HEK293 (cell line): ENCODE measurements around the gene FPR1.
"Not testable (repeated sequence)": the region's sequence is repeated elsewhere in the genome, so short reads cannot be mapped to it uniquely, and the experiment has no call there.

Experiments
- CTCF ChIA-PET: fragments of 350-600 bp; formaldehyde crosslinking; extraction: SDS; loops from one replicate; lab custom pipeline; 2021; ENCODE audit warnings: antibody characterized with exemption; lab: Yijun Ruan, JAX
- POLR2A ChIA-PET: fragments of 300-600 bp; formaldehyde crosslinking; extraction: SDS; loops from one replicate; lab custom pipeline; 2020; ENCODE audit warnings: antibody characterized with exemption, inconsistent platforms; lab: Yijun Ruan, JAX
- H3K27ac ChIP-seq: fragments of 200-500 bp; sonication (Bioruptor generic); 2 replicates; pipeline ENCODE4 v1.5.1; 2014; ENCODE audit warnings: low read depth, low read length, control low read depth, inconsistent platforms; ENCODE audit errors: extremely low read depth
- H3K36me3 ChIP-seq, 2 experiments: fragments of 200-500 bp in 1 of 2; sonication (Bioruptor generic) in 1 of 2; 1 replicate in 1 of 2; 2 replicates in 1 of 2; pipeline ENCODE4 v1.5.1; 2014 to 2017; ENCODE audit warnings: inconsistent platforms in 2 of 2, low read length in 2 of 2; ENCODE audit not compliant: control insufficient read depth in 2 of 2, insufficient read depth in 1 of 2
- H3K4me1 ChIP-seq: fragments of 200-500 bp; sonication (Bioruptor generic); 2 replicates; pipeline ENCODE4 v1.5.1; 2014; ENCODE audit warnings: mild to moderate bottlenecking, low read length, inconsistent platforms; ENCODE audit not compliant: control insufficient read depth, insufficient read depth
- H3K4me3 ChIP-seq: 2 replicates; pipeline ENCODE4 v1.5.1; 2011; ENCODE audit warnings: low read depth, mild to moderate bottlenecking, control low read depth, low read length, moderate library complexity
- H3K9me3 ChIP-seq: fragments of 200-500 bp; sonication (Bioruptor generic); 2 replicates; pipeline ENCODE4 v1.5.1; 2014; ENCODE audit warnings: low read depth, low read length, inconsistent platforms; ENCODE audit not compliant: control insufficient read depth, insufficient read depth
- GFI1B ChIP-seq: fragments of 450-650 bp; formaldehyde crosslinking; IDR thresholded peaks from 2 replicates; pipeline ENCODE4 v1.5.1; 2016; ENCODE audit warnings: missing biosample characterization, missing genetic modification characterization
- GLIS1 ChIP-seq: fragments of 450-650 bp; formaldehyde crosslinking; IDR thresholded peaks from 2 replicates; pipeline ENCODE4 v1.5.1; 2016; ENCODE audit warnings: missing biosample characterization, missing genetic modification characterization
- KLF16 ChIP-seq: fragments of 450-650 bp; formaldehyde crosslinking; IDR thresholded peaks from 2 replicates; pipeline ENCODE4 v1.5.1; 2017; ENCODE audit warnings: missing biosample characterization, missing genetic modification characterization
- MEIS1 ChIP-seq: sonication (generic); formaldehyde crosslinking; IDR thresholded peaks from 2 replicates; pipeline ENCODE4 v1.8.1; 2022; ENCODE audit warnings: missing genetic modification reagents, mild to moderate bottlenecking, borderline replicate concordance
- MYNN ChIP-seq: fragments of 450-650 bp; formaldehyde crosslinking; IDR thresholded peaks from 2 replicates; pipeline ENCODE4 v1.5.1; 2016; ENCODE audit warnings: missing biosample characterization, missing genetic modification characterization, borderline replicate concordance
- SALL2 ChIP-seq: fragments of 450-650 bp; formaldehyde crosslinking; IDR thresholded peaks from 2 replicates; pipeline ENCODE4 v1.5.0; 2017; ENCODE audit warnings: missing biosample characterization, mild to moderate bottlenecking, missing genetic modification characterization, borderline replicate concordance
- ZBTB10 ChIP-seq: fragments of 450-650 bp; formaldehyde crosslinking; IDR thresholded peaks from 2 replicates; pipeline ENCODE4 v1.5.1; 2016; ENCODE audit warnings: missing biosample characterization, missing genetic modification characterization
- ZBTB48 ChIP-seq: fragments of 450-650 bp; formaldehyde crosslinking; IDR thresholded peaks from 2 replicates; pipeline ENCODE4 v1.5.1; 2016; ENCODE audit warnings: missing biosample characterization, missing genetic modification characterization
- ZNF16 ChIP-seq: fragments of 450-650 bp; formaldehyde crosslinking; IDR thresholded peaks from 2 replicates; pipeline ENCODE4 v1.5.1; 2016; ENCODE audit warnings: low read depth, missing biosample characterization, missing genetic modification characterization
- ZNF169 ChIP-seq: fragments of 450-650 bp; formaldehyde crosslinking; IDR thresholded peaks from 2 replicates; pipeline ENCODE4 v1.5.1; 2016; ENCODE audit warnings: missing biosample characterization, missing genetic modification characterization
- ZNF174 ChIP-seq: fragments of 450-650 bp; formaldehyde crosslinking; IDR thresholded peaks from 2 replicates; pipeline ENCODE4 v1.5.0; 2017; ENCODE audit warnings: missing biosample characterization, mild to moderate bottlenecking, missing genetic modification characterization
- ZNF19 ChIP-seq: fragments of 450-650 bp; formaldehyde crosslinking; IDR thresholded peaks from 2 replicates; pipeline ENCODE4; 2016; ENCODE audit warnings: missing biosample characterization, missing genetic modification characterization, low read depth
- ZNF214 ChIP-seq: fragments of 450-650 bp; formaldehyde crosslinking; IDR thresholded peaks from 2 replicates; pipeline ENCODE4 v1.5.1; 2017; ENCODE audit warnings: missing biosample characterization, mild to moderate bottlenecking, missing genetic modification characterization, borderline replicate concordance
- ZNF362 ChIP-seq: fragments of 450-650 bp; formaldehyde crosslinking; IDR thresholded peaks from 2 replicates; pipeline ENCODE4 v1.5.1; 2016; ENCODE audit warnings: missing biosample characterization, missing genetic modification characterization
- ZNF394 ChIP-seq: fragments of 450-650 bp; formaldehyde crosslinking; IDR thresholded peaks from 2 replicates; pipeline ENCODE4 v1.5.1; 2016; ENCODE audit warnings: missing biosample characterization, missing genetic modification characterization, mild to moderate bottlenecking, moderate library complexity, borderline replicate concordance
- ZNF426 ChIP-seq: fragments of 450-650 bp; formaldehyde crosslinking; IDR thresholded peaks from 2 replicates; pipeline ENCODE4 v1.5.1; 2017; ENCODE audit warnings: missing biosample characterization, missing genetic modification characterization, mild to moderate bottlenecking, inconsistent platforms, moderate library complexity
- ZNF514 ChIP-seq: fragments of 450-650 bp; formaldehyde crosslinking; IDR thresholded peaks from 2 replicates; pipeline ENCODE4 v1.5.1; 2016; ENCODE audit warnings: missing biosample characterization, missing genetic modification characterization
- ZNF544 ChIP-seq: fragments of 450-650 bp; formaldehyde crosslinking; IDR thresholded peaks from 2 replicates; pipeline ENCODE4 v1.5.0; 2017; ENCODE audit warnings: missing biosample characterization, missing genetic modification characterization
- ZNF600 ChIP-seq: fragments of 450-650 bp; formaldehyde crosslinking; IDR thresholded peaks from 2 replicates; pipeline ENCODE4 v1.5.1; 2016; ENCODE audit warnings: missing biosample characterization, missing genetic modification characterization
- ZNF610 ChIP-seq: fragments of 450-650 bp; formaldehyde crosslinking; IDR thresholded peaks from 2 replicates; pipeline ENCODE4 v1.5.1; 2016; ENCODE audit warnings: missing biosample characterization, missing genetic modification characterization, borderline replicate concordance
- ZNF645 ChIP-seq: fragments of 450-650 bp; formaldehyde crosslinking; IDR thresholded peaks from 2 replicates; pipeline ENCODE4; 2016; ENCODE audit warnings: missing biosample characterization, missing genetic modification characterization
- ZNF658 ChIP-seq: fragments of 450-650 bp; formaldehyde crosslinking; IDR thresholded peaks from 2 replicates; pipeline ENCODE4; 2016; ENCODE audit warnings: missing biosample characterization, missing genetic modification characterization
- ZSCAN23 ChIP-seq: fragments of 450-650 bp; formaldehyde crosslinking; IDR thresholded peaks from 2 replicates; pipeline ENCODE4 v1.5.1; 2016; ENCODE audit warnings: missing biosample characterization, missing genetic modification characterization
- TF ChIP-seq, protein P1 (sequence below): fragments of 450-650 bp; formaldehyde crosslinking; IDR thresholded peaks from 2 replicates; pipeline ENCODE4 v1.5.1; 2016; ENCODE audit warnings: missing biosample characterization, missing genetic modification characterization

Gene FPR1

DNA sequence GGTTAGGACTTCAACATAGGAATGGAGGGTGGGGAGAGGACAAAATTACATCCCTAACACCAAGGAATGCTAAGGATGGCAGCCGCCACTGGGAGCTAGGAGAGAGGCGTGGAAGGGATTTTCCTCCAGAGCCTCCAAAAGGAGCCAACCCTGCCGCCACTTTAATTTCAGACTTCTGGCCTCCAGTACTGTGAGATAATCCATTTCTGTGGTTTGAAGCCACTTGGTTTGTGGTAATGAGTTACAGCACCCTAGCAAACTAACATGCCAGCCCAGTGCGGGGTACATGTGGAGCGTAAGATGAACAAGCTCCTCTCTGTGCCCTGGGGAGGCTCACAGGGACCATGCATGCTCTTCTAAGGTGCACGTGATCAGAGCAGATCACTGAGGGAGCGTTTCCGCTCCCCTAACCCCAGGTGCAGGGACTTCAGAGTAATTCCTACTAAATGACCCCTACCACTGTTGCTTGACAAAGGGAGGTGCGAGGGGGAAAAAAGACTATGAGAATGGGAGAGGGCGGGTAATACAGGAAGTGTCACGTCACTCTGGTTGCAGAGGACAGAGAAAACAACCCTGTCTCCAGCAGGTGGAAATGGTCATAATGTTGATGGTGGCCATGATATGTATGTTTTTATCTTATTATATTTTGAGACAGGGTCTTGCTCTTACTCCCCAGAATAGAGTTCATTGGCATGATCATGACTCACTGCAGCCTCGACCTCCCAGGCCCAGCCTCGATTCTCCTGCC, 12.0 kb downstream of the FPR1 start:
- Histone ChIP-seq H3K27ac (no peak overlapping the region), H3K36me3 (no peaks in the 10 kb centered on the region; a peak in 1 of 3 replicates), H3K4me3 (no peak overlapping the region), H3K4me1 (no peaks in the 10 kb centered on the region), H3K9me3 (no peaks in the 10 kb centered on the region)
- CTCF ChIA-PET = interaction anchor here (0.6 to 1.2 kb wide), 4 partner anchors 14 to 1024 kb away, joined by 3 to 4 read pairs (median 3); no protein-coding TSS in a partner anchor
- TF ChIP-seq, protein P1, sequence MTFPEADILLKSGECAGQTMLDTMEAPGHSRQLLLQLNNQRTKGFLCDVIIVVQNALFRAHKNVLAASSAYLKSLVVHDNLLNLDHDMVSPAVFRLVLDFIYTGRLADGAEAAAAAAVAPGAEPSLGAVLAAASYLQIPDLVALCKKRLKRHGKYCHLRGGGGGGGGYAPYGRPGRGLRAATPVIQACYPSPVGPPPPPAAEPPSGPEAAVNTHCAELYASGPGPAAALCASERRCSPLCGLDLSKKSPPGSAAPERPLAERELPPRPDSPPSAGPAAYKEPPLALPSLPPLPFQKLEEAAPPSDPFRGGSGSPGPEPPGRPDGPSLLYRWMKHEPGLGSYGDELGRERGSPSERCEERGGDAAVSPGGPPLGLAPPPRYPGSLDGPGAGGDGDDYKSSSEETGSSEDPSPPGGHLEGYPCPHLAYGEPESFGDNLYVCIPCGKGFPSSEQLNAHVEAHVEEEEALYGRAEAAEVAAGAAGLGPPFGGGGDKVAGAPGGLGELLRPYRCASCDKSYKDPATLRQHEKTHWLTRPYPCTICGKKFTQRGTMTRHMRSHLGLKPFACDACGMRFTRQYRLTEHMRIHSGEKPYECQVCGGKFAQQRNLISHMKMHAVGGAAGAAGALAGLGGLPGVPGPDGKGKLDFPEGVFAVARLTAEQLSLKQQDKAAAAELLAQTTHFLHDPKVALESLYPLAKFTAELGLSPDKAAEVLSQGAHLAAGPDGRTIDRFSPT (tag by site-specific recombination) = no peak
- TF ChIP-seq MYNN (tag by site-specific recombination) (no peak), ZNF174 (tag by site-specific recombination) (no peak), ZSCAN23 (tag by site-specific recombination) (no peak), ZNF645 (no peak), KLF16 (tag by site-specific recombination) (no peak), ZNF169 (tag by site-specific recombination) (no peak), ZNF514 (tag by site-specific recombination) (no peak), ZNF610 (tag by site-specific recombination) (no peak), ZNF544 (no peak), ZBTB10 (tag by site-specific recombination) (no peak), ZNF19 (tag by site-specific recombination) (no peak), ZNF16 (tag by site-specific recombination) (no peak), GLIS1 (tag by site-specific recombination) (no peak)
- POLR2A ChIA-PET = no interaction called here

DNA sequence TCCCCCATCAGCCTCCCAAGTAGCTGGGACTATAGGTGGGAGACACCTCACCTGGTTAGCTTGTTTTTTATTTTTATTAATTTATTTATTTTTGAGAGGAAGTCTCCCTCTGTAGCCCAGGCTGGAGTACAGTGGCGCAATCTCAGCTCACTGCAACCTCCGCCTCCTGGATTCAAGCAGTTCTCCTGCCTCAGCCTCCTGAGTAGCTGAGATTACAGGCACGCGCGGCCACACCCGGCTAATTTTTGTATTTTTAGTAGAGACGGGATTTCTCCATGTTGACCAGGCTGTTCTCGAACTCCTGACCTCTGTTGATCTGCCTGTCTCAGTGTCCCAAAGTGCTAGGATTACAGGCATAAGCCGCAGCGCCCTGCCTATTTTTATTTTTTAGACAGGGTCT, 13.2 kb downstream of the FPR1 start:
- CTCF ChIA-PET, H3K4me1 ChIP-seq, H3K27ac ChIP-seq, H3K9me3 ChIP-seq, H3K36me3 ChIP-seq, H3K4me3 ChIP-seq: not testable (repeated sequence)
- POLR2A ChIA-PET = interaction anchor here (1.2 kb wide), 1 partner anchor 50 kb away, joined by 4 read pairs; no protein-coding TSS in a partner anchor

GRCh38 chr19:51737924-51738323, 13.8 kb downstream of the FPR1 start:
- CTCF ChIA-PET = interaction anchor here (1.6 kb wide), 1 partner anchor 40 kb away, joined by 3 read pairs; no protein-coding TSS in a partner anchor
- H3K4me3 ChIP-seq = no peak overlapping the region
- H3K9me3 ChIP-seq = no peaks in the 10 kb centered on the region
- H3K27ac ChIP-seq = no peak overlapping the region
- no peaks in the 10 kb centered on the region for H3K36me3 ChIP-seq
- H3K4me1 ChIP-seq = no peaks in the 10 kb centered on the region
- POLR2A ChIA-PET = interaction anchor here (1.2 kb wide), 1 partner anchor 49 kb away, joined by 4 read pairs; no protein-coding TSS in a partner anchor
- TF ChIP-seq MEIS1 (CRISPR knock-in tag) (no peak), ZNF426 (tag by site-specific recombination) (no peak), ZBTB48 (tag by site-specific recombination) (no peak), ZNF600 (no peak), GFI1B (tag by site-specific recombination) (no peak), ZNF658 (tag by site-specific recombination) (no peak), ZNF214 (tag by site-specific recombination) (no peak), ZNF394 (tag by site-specific recombination) (no peak), ZNF362 (no peak), SALL2 (tag by site-specific recombination) (no peak)
